SK-N-SH (cell line): ENCODE data around the gene SPATA3. TPM values are rescaled to one million over a fixed set of nuclear protein-coding genes. Genes with fewer than 3 reads are reported as not detected.

ENCODE experiments used
- CTCF ChIA-PET: fragments of 300-600, 350-600 bp; formaldehyde crosslinking; extraction: SDS; loops from one replicate; lab custom pipeline; 2021; lab: Yijun Ruan, JAX
- POLR2A ChIA-PET: fragments of 350-600 bp; sonication (Branson Sonifier 250); formaldehyde crosslinking; extraction: SDS; loops from one replicate; lab custom pipeline; 2020; ENCODE audit warnings: antibody characterized with exemption, inconsistent platforms; lab: Yijun Ruan, JAX
- DNase-seq: peaks from one replicate; pipeline ENCODE4 v3.0.0; 2012
- H2AFZ ChIP-seq: fragments of 200-600 bp; sonication (generic); 2 replicates; pipeline ENCODE4 v1.8.1; 2016; ENCODE audit warnings: antibody characterized with exemption, mild to moderate bottlenecking, low read depth
- H3F3A ChIP-seq: fragments of 200-600 bp; sonication (generic); replicated peaks from 2 replicates; pipeline ENCODE3; 2016; ENCODE audit warnings: antibody characterized with exemption, mild to moderate bottlenecking; ENCODE audit not compliant: insufficient read depth
- H3K27ac ChIP-seq, 2 experiments: fragments of 200-500 bp in 1 of 2; fragments of 200-600 bp in 1 of 2; sonication (Bioruptor generic) in 1 of 2; sonication (generic), shearing (Covaris generic) in 1 of 2; 2 replicates each; pipeline versions ENCODE4 v1.5.1 to v1.6.1; 2014 to 2016; ENCODE audit warnings: low read depth in 2 of 2, inconsistent platforms in 1 of 2, low read length in 1 of 2, mild to moderate bottlenecking in 1 of 2, mixed read lengths in 1 of 2
- H3K27me3 ChIP-seq: fragments of 200-600 bp; sonication (generic), shearing (Covaris generic); 2 replicates; pipeline ENCODE4 v1.6.1; 2016; ENCODE audit warnings: mixed run types; ENCODE audit not compliant: insufficient read depth
- H3K36me3 ChIP-seq, 2 experiments: fragments of 200-500 bp in 1 of 2; fragments of 200-600 bp in 1 of 2; sonication (Bioruptor generic) in 1 of 2; sonication (generic) in 1 of 2; replicated peaks in 1 of 2; 2 replicates each; pipeline versions ENCODE3 to v1.5.1; 2014 to 2016; ENCODE audit warnings: low read length in 1 of 2, mild to moderate bottlenecking in 1 of 2; ENCODE audit not compliant: insufficient read depth in 2 of 2, control insufficient read depth in 1 of 2
- H3K4me1 ChIP-seq, 2 experiments: fragments of 200-500 bp in 1 of 2; fragments of 200-600 bp in 1 of 2; sonication (Bioruptor generic) in 1 of 2; sonication (generic), shearing (Covaris generic) in 1 of 2; 2 replicates each; pipeline versions ENCODE4 v1.5.1 to v1.6.1; 2014 to 2016; ENCODE audit warnings: low read depth in 1 of 2, low read length in 1 of 2, mixed run types in 1 of 2; ENCODE audit not compliant: insufficient read depth in 2 of 2, control insufficient read depth in 1 of 2
- H3K4me2 ChIP-seq: fragments of 200-600 bp; sonication (generic), shearing (Covaris generic); 2 replicates; pipeline ENCODE4 v1.6.1; 2017; ENCODE audit warnings: mixed run types
- H3K4me3 ChIP-seq, 2 experiments: fragments of 200-500 bp in 1 of 2; fragments of 200-600 bp in 1 of 2; sonication (Bioruptor generic) in 1 of 2; sonication (generic), shearing (Covaris generic) in 1 of 2; 2 replicates each; pipeline versions ENCODE4 v1.5.1 to v1.8.1; 2014 to 2016; ENCODE audit warnings: low read depth in 2 of 2, inconsistent platforms in 1 of 2, low read length in 1 of 2, mild to moderate bottlenecking in 1 of 2, mixed read lengths in 1 of 2, moderate library complexity in 1 of 2
- H3K79me2 ChIP-seq: fragments of 200-600 bp; sonication (generic); 2 replicates; pipeline ENCODE4 v1.8.1; 2017; ENCODE audit warnings: mild to moderate bottlenecking; ENCODE audit not compliant: insufficient read depth
- H3K9ac ChIP-seq: fragments of 200-600 bp; sonication (generic); 2 replicates; pipeline ENCODE4 v1.6.1; 2017; ENCODE audit warnings: mixed run types
- H3K9me2 ChIP-seq: fragments of 200-600 bp; sonication (generic); 2 replicates; pipeline ENCODE4 v1.6.1; 2017; ENCODE audit warnings: mixed run types
- H3K9me3 ChIP-seq: fragments of 200-600 bp; sonication (generic); 2 replicates; pipeline ENCODE4 v1.6.1; 2017; ENCODE audit warnings: mixed run types, mild to moderate bottlenecking, moderate library complexity
- H4K20me1 ChIP-seq: fragments of 200-600 bp; sonication (generic); 2 replicates; pipeline ENCODE4 v1.6.1; 2017; ENCODE audit warnings: mild to moderate bottlenecking, mixed run types; ENCODE audit not compliant: insufficient read depth
- CHD2 ChIP-seq: fragments of 150-350 bp; IDR thresholded peaks from 2 replicates; pipeline ENCODE4 v1.6.1; 2018; ENCODE audit warnings: low read length; ENCODE audit not compliant: partially characterized antibody
- FOSL2 ChIP-seq: IDR thresholded peaks from 2 replicates; pipeline ENCODE4 v1.4.0; 2012; ENCODE audit warnings: low read depth, mild to moderate bottlenecking, moderate library complexity, borderline replicate concordance
- JUND ChIP-seq: IDR thresholded peaks from 2 replicates; pipeline ENCODE4 v1.4.0; 2012
- MAX ChIP-seq: IDR thresholded peaks from 2 replicates; pipeline ENCODE4 v1.4.0; 2012; ENCODE audit warnings: low read depth
- REST ChIP-seq: IDR thresholded peaks from 2 replicates; pipeline ENCODE4 v1.6.1; 2012; ENCODE audit warnings: mild to moderate bottlenecking, low read depth, low read length, moderate library complexity
- RFX5 ChIP-seq: IDR thresholded peaks from 2 replicates; pipeline ENCODE4 v1.6.1; 2012; ENCODE audit warnings: mild to moderate bottlenecking, improper control_type of control experiment, low read length
- YY1 ChIP-seq: IDR thresholded peaks from 2 replicates; pipeline ENCODE4 v1.4.0; 2012; ENCODE audit warnings: low read depth, mild to moderate bottlenecking
- WGBS: methylation state at CpG from one replicate; pipeline ENCODE4 v1.1.6; 2017; ENCODE audit warnings: low lambda C conversion rate; 5-methylcytosine and 5-hydroxymethylcytosine counted together
- polyA plus RNA-seq, 3 experiments: library from polyadenylated mRNA; depleted of rRNA; stranded (reverse); fragments of >200 nt; gene quantifications; 2 replicates each; pipeline ENCODE4 v1.2.3, GENCODE V29; 2012

The SPATA3 gene
- polyA plus RNA-seq, 1 of the 3 experiments (the other 2 are of a cell fraction) = not detected

GRCh38 chr2:230956827-230957755, 38.8 kb upstream of the SPATA3 start:
- H3K9ac ChIP-seq = peak overlapping the region; percentile 54; the same call in 1 of the 2 replicates
- H3K9me3 ChIP-seq = no peaks in the 10 kb centered on the region
- no peaks in the 10 kb centered on the region; the same call in 1 of the 2 replicates for H3K27me3 ChIP-seq
- H2AFZ ChIP-seq = peak overlapping the region; percentile 80; the same call in 1 of the 2 replicates
- peaks cover 0 to 2% of the 10 kb centered on the region in 2 experiments; a peak in 2 of 4 replicates for H3K4me1 ChIP-seq
- H3K36me3 ChIP-seq = no peaks in the 10 kb centered on the region
- peak overlapping the region; percentile 72 for H3K4me2 ChIP-seq
- no peaks in the 10 kb centered on the region for H3K9me2 ChIP-seq
- no peak overlapping the region for H3K27ac ChIP-seq
- H3K79me2 ChIP-seq = no peaks in the 10 kb centered on the region
- H4K20me1 ChIP-seq = no peaks in the 10 kb centered on the region
- peak overlapping the region; percentile 43 to 67 for H3K4me3 ChIP-seq
- ChIA-PET POLR2A (no interaction called here), CTCF (interaction anchor here (0.6 to 2.0 kb wide), 3 partner anchors 30 to 207 kb away, joined by 3 to 8 read pairs (median 7); no protein-coding TSS in a partner anchor)
- peak; percentile 84 for DNase-seq
- WGBS = 17% methylated on average over 36 of the region's 43 CpGs
- no peaks in the 10 kb centered on the region for H3F3A ChIP-seq
- TF ChIP-seq CHD2 (peak; percentile 30), REST (no peak), JUND (no peak), FOSL2 (0 out of 2 replicates have a peak, but pooled peaks have one; percentile 26), MAX (peak; percentile 53; the same call in 1 of the 2 replicates), YY1 (0 out of 2 replicates have a peak, but pooled peaks have one; percentile 21)

DNA sequence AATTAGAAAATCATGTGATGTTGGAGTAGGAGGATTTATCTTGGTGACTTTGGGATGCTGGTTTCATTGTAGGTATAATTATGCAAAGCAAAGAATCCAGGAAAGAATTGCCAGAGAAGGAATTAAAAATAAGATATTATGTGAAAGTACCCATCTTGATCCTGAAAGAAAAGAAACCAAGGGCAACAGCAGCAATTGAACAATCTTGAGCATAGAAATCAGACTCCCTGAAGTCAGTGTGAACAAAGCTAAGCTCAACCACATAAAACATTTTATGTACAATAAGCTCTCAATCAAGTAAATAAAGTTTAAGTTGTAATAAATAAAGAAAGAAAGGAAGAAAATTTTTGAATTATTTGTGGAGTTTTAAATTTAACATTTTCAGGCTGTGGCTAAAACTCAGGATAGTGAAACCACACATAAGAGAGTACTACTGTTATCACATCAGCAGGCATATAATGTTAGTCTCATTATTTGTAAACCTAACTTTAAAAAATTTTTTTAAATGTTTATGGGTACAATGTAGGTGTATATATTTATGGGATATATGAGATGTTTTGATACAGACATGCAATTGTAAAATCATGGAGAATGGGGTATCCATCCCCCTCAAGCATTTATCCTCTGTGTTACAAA, 38.0 kb upstream of the SPATA3 start:
- CTCF ChIA-PET = interaction anchor here (0.6 kb wide), 1 partner anchor 208 kb away, joined by 3 read pairs; no protein-coding TSS in a partner anchor
- peak overlapping the region; percentile 43 to 67 for H3K4me3 ChIP-seq

More for the DNA sequence above, 38.0 kb upstream of the SPATA3 start:
- Histone ChIP-seq H3K9me3 (no peaks in the 10 kb centered on the region), H4K20me1 (no peaks in the 10 kb centered on the region), H3K27ac (no peak overlapping the region), H3K4me2 (peak overlapping the region; percentile 72), H2AFZ (peak overlapping the region; percentile 80; the same call in 1 of the 2 replicates), H3K27me3 (no peaks in the 10 kb centered on the region; the same call in 1 of the 2 replicates), H3K9me2 (no peaks in the 10 kb centered on the region), H3K9ac (peak overlapping the region; percentile 54; the same call in 1 of the 2 replicates), H3K79me2 (no peaks in the 10 kb centered on the region), H3K4me1 (peaks cover 0 to 2% of the 10 kb centered on the region in 2 experiments; a peak in 2 of 4 replicates), H3K36me3 (no peaks in the 10 kb centered on the region), H3F3A (no peaks in the 10 kb centered on the region)
- TF ChIP-seq RFX5 (no peak), YY1 (0 out of 2 replicates have a peak, but pooled peaks have one; percentile 7)
- DNase-seq = no peak
- POLR2A ChIA-PET = no interaction called here
